HepG2 (cell line): ENCODE data around the gene NFATC2.

ENCODE experiments used
- ARHGAP35 ChIP-seq: sonication (generic); formaldehyde crosslinking; IDR thresholded peaks from 2 replicates; pipeline ENCODE4 v1.9.0; 2022; ENCODE audit warnings: mild to moderate bottlenecking, inconsistent platforms, moderate library complexity, missing genetic modification reagents, borderline replicate concordance
- CHD2 ChIP-seq: IDR thresholded peaks from 2 replicates; pipeline ENCODE4 v1.6.1; 2011; ENCODE audit warnings: low read depth, low read length, improper control_type of control experiment
- CREB1 ChIP-seq, 2 experiments: fragments of 450-650 bp in 1 of 2; IDR thresholded peaks; 2 replicates each; pipeline ENCODE4 v1.6.1; 2016 to 2017; ENCODE audit warnings: control low read depth in 1 of 2, mild to moderate bottlenecking in 1 of 2, missing compliant biosample characterization in 1 of 2, missing genetic modification characterization in 1 of 2
- CTCF ChIP-seq: sonication (generic); formaldehyde crosslinking; IDR thresholded peaks from 2 replicates; pipeline ENCODE4 v1.5.0; 2020; ENCODE audit warnings: mild to moderate bottlenecking, missing genetic modification reagents, moderate library complexity
- HNF4A ChIP-seq: sonication (generic); formaldehyde crosslinking; IDR thresholded peaks from 2 replicates; pipeline ENCODE4 v1.4.0; 2020; ENCODE audit warnings: missing genetic modification reagents
- NR2F2 ChIP-seq: IDR thresholded peaks from 2 replicates; pipeline ENCODE4 v1.6.1; 2012; ENCODE audit warnings: low read depth, inconsistent platforms, borderline replicate concordance
- PCBP1 ChIP-seq: fragments of 200-400 bp; formaldehyde crosslinking; IDR thresholded peaks from 2 replicates; pipeline ENCODE4 v1.6.1; 2017; ENCODE audit warnings: mild to moderate bottlenecking, low read depth, low read length, borderline replicate concordance
- SMC3 ChIP-seq: IDR thresholded peaks from 2 replicates; pipeline ENCODE4 v1.6.1; 2011; ENCODE audit warnings: low read length, improper control_type of control experiment
- SP1 ChIP-seq, 2 experiments: fragments of 450-650 bp in 1 of 2; sonication (generic) in 1 of 2; formaldehyde crosslinking in 1 of 2; IDR thresholded peaks; 2 replicates each; pipeline versions ENCODE4 v1.4.0 to v1.6.1; 2016 to 2020; ENCODE audit warnings: missing genetic modification reagents in 1 of 2
- ZNF605 ChIP-seq: sonication (generic); formaldehyde crosslinking; IDR thresholded peaks from 2 replicates; pipeline ENCODE4 v1.8.0; 2022; ENCODE audit warnings: mild to moderate bottlenecking, missing genetic modification reagents

DNA sequence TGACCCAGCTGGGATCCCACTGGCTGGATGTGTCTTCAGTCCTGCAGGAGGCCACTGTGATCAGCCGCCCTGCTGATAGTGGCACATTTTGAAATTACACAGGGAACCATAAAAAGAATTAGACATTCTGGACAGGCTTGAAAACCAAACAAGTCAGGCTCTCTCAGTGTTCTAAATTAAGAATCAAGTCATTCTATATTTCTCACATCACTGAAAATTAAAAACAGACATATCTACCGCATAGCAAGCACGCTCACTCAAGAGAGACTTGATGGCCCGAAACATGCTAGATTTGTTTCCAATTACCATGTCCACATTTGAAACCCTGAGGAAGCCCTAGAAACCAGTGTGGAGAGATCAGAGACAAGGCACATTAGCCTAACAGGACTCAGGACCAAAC lies 57.7 kb downstream of the NFATC2 start:
- no peak for TF ChIP-seq HNF4A (CRISPR knock-in tag)
- no peak for TF ChIP-seq ZNF605 (CRISPR knock-in tag)
- TF ChIP-seq ARHGAP35 (CRISPR knock-in tag) = no peak
- no peak for TF ChIP-seq CTCF (CRISPR knock-in tag)
- no peak for TF ChIP-seq NR2F2
- TF ChIP-seq SP1 (IDR thresholded peaks at IDR 0.05) = no peak
- no peak for TF ChIP-seq SP1 (CRISPR knock-in tag; IDR thresholded peaks at IDR 0.05)
- TF ChIP-seq SMC3 = no peak
- no peak for TF ChIP-seq PCBP1
- TF ChIP-seq CHD2 = no peak
- TF ChIP-seq CREB1 (IDR thresholded peaks at IDR 0.05) = no peak
- TF ChIP-seq CREB1 (CRISPR knock-in tag; IDR thresholded peaks at IDR 0.05) = no peak
